Fibroblast of skin of left biceps (primary cell): Measurements from ENCODE around the gene HBZ.
"Not testable (repeated sequence)": the region's sequence is repeated elsewhere in the genome, so short reads cannot be mapped to it uniquely, and the experiment has no call there.

Experiments
- DNase-seq, 2 experiments: peaks; one replicate each; pipeline ENCODE4 v3.0.0-alpha.2; 2013; ENCODE audit warnings: low read depth in 2 of 2

HBZ gene

DNA sequence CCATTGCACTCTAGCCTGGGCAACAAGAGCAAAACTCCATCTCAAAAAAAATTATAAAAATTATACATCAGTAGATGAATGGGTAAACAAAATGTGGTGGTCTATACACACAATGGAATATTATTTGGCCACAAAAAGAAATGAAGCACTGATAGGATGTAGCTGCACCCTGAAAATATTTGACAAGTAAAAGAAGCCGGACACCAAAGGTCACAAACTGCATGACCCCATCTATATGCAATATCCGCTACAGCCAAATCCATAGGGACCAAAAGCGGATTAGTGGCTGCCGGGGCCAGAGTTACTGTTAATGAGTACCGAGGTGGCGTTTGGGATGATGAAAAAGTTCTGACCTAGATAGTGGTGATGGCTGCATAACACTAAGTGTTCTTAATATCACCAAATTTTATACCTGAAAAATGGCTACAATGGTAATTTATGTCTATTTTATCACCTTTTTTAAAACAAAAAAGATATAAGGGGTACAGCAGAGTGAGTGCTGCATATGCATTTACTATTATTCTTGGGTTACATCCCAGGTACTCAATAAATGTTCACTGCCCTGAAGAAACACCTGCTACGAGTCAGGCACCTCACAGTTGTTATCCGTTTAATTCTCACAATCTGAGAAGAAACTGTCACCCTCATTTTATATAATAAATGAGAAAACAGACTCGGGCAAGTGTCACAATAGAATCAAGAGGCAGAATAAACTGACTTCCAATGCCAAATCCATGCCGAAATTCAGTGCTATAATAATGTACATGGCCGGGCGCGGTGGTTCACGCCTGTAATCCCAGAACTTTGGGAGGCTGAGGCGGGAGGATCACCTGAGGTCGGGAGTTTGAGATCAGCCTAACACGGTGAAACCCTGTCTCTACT is 27.0 kb downstream of the HBZ start:
- DNase-seq, result no peak

DNA sequence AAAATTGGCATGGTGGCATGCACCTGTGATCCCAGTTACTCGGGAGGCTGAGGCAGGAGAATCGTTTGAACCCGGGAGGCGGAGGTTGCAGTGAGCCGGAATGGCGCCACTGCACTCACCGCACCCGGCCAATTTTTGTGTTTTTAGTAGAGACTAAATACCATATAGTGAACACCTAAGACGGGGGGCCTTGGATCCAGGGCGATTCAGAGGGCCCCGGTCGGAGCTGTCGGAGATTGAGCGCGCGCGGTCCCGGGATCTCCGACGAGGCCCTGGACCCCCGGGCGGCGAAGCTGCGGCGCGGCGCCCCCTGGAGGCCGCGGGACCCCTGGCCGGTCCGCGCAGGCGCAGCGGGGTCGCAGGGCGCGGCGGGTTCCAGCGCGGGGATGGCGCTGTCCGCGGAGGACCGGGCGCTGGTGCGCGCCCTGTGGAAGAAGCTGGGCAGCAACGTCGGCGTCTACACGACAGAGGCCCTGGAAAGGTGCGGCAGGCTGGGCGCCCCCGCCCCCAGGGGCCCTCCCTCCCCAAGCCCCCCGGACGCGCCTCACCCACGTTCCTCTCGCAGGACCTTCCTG is 27.7 kb downstream of the HBZ start, which contains the start of gene HBQ1:
Gene HBQ1 (plus strand): TSS at position 359 of the 575 bp plus-strand sequence. CDS start 28 bp downstream, at position 387.
- DNase-seq, result no peak

GRCh38 chr16:180681-181564 is 28.5 kb downstream of the HBZ start:
- DNase-seq, result no peak

- DNase-seq, result no peak
Measured at GRCh38 chr16:181565-182021, 29.1 kb downstream of the HBZ start.

- no peak for DNase-seq
Measured at GRCh38 chr16:183005-183404, 30.6 kb downstream of the HBZ start.

GRCh38 chr16:185213-185612 is 32.8 kb downstream of the HBZ start:
- no peak for DNase-seq

GRCh38 chr16:185691-186090 is 33.2 kb downstream of the HBZ start:
- DNase-seq, result no peak

- no peak for DNase-seq
Measured at GRCh38 chr16:187330-187729, 34.9 kb downstream of the HBZ start.

GRCh38 chr16:188674-189073 is 36.2 kb downstream of the HBZ start:
- DNase-seq, result no peak

GRCh38 chr16:189604-190186 is 37.3 kb downstream of the HBZ start:
- DNase-seq, result no peak

- no peak for DNase-seq
Measured at GRCh38 chr16:191831-192230, 39.4 kb downstream of the HBZ start.

- no peak for DNase-seq
Measured at GRCh38 chr16:192686-193085, 40.2 kb downstream of the HBZ start.

GRCh38 chr16:193441-193840 is 41.0 kb downstream of the HBZ start:
- DNase-seq, result no peak

GRCh38 chr16:194516-194915 is 42.1 kb downstream of the HBZ start:
- DNase-seq, result no peak

DNA sequence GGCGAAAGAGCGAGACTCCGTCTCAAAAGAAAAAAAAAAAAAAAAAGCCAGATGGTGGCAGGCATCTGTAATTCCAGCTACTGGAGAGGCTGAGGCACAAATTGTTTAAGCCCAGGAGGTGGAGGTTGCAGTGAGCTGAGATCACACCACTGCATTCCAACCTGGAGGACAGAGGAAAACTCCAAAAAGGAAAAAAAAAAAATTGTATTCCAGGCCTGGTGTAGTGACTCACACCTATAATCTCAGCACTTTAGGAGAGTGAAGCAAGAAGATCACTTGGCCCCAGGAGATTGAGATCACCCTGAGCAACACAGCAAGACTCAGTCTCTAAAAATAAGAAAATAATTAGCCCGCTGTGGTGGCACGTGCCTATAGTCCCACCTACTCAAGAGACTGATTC is 47.9 kb downstream of the HBZ start:
- DNase-seq, result peak; percentile 13 to 17

DNA sequence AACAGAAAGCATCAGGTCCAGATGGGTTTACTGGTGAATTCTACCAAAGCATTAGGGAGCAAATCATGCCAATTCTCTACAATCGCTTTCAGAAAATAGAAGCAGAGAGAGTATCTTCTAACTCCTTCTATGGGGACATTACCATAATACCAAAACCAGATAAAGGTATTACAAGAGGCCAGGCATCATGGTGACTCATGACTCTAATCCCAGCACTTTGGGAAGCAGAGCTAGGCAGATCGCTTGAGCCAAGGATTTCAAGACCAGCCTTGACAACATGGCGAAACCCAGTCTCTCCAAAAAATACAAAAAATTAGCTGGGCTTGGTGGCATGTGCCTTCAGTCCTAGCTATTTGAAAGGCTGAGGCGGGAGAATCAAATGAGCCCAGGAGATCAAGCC is 50.8 kb downstream of the HBZ start:
- no peak for DNase-seq

GRCh38 chr16:204046-204445 is 51.6 kb downstream of the HBZ start:
- not testable (repeated sequence) for DNase-seq
